GM19193 (cell line): Measurements from ENCODE around the gene ZSCAN9.

Experiments used
- POLR2A ChIP-seq: IDR thresholded peaks from 4 replicates; pipeline ENCODE4 v1.6.1; 2011; ENCODE audit not compliant: insufficient read depth, insufficient read length; ENCODE audit errors: extremely low read depth

The ZSCAN9 gene

DNA sequence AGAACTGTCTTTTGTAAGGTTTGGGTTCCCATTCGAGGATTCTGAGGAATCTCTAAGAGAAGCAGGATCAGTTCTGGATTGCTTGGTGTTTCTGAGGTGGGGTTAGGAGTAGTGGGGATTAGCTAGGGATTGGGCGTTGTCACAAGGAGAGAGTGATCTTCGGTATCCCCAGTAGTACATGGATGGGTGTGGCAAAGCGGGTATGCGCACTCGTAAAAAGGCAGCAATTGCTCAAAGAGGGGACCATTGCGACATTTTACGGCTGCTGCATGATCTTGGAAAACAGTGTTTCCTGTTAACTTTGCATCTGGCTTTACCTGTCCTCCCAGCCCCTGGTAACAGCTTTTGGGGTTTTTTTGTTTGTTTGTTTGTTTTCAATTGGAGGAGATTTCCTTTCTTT, 9.7 kb upstream of the ZSCAN9 start:
- no peak for TF ChIP-seq POLR2A

DNA sequence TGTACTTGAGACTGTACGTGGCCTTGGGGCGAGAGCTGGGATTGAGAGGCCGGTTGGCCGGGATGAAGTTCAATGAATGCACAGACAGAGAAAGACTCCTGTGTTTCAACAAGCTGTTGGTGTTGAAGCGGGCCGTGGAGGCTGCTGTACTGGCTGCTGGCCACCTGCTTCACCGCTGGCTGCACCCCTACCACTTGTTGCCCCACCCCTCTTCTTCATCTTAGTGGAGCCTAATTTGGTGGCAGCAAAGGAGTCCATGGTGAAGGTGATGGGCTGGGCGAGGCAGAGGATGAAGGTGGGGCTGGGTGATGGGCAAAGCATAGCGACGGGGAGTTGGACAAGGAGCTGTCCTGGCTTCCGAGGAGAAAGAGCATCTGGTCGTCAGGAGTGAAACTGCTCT, 7.2 kb upstream of the ZSCAN9 start:
- no peak for TF ChIP-seq POLR2A

GRCh38 chr6:28218312-28219248, 6.5 kb upstream of the ZSCAN9 start:
- TF ChIP-seq POLR2A = peak; percentile 52

GRCh38 chr6:28220257-28221133, 4.6 kb upstream of the ZSCAN9 start:
- TF ChIP-seq POLR2A = no peak

- no peak for TF ChIP-seq POLR2A
Measured at GRCh38 chr6:28224131-28225055, 682 bp upstream of the ZSCAN9 start.

DNA sequence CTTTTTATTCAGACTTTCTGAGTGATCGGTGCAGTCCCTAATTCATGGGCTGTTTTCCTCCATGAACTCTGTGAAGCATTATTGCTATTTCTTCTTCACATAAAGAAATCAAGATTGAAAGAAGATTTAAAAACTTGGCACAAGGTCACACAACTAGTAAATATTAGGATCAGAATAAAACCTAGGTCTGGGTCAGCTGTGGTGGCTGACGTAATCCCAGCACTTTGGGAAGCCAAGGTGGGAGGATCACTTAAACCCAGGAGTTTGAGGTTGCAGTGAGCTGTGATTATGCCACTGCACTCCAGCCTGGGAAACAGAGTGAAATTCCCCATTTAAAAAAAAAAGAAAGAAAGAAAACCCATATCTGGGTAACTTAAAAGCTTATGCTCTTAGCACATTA, 1.4 kb downstream of the ZSCAN9 start:
- no peak for TF ChIP-seq POLR2A

DNA sequence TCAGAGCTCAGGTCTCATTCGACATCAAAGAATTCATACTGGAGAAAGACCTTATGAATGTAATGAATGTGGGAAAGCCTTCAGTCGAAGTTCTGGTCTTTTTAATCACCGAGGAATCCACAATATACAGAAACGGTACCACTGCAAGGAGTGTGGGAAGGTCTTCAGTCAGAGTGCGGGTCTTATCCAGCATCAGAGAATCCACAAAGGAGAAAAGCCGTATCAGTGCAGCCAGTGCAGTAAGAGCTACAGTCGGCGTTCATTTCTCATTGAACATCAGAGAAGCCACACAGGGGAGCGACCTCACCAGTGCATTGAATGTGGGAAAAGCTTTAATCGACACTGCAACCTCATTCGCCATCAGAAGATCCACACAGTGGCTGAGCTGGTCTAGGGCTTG, 7.7 kb downstream of the ZSCAN9 start:
- TF ChIP-seq POLR2A = no peak

- no peak for TF ChIP-seq POLR2A
Measured at GRCh38 chr6:28235912-28236452, 10.9 kb downstream of the ZSCAN9 start.

DNA sequence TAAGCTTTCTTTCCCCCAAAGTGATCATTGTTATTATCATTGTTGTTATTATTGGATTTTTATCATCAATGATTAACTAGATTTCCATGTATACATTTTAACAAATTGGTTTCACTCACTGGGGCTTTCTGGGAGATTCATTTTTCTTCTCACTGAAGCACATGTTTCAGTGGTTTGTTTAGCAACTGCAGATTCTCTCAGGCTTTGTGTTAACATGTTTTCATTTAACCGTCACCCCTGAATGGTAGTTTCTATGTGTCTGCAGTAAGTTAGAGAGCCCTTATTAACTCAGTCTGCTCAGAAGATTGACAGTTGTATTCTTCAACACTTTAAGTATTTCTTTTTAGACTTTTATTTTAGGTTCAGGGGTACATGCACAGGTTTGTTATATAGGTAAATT, 14.6 kb downstream of the ZSCAN9 start:
- TF ChIP-seq POLR2A = no peak

- no peak for TF ChIP-seq POLR2A
Measured at GRCh38 chr6:28240471-28240870, 15.4 kb downstream of the ZSCAN9 start.

GRCh38 chr6:28243946-28244345, 18.9 kb downstream of the ZSCAN9 start:
- no peak for TF ChIP-seq POLR2A

- TF ChIP-seq POLR2A = no peak
Measured at GRCh38 chr6:28245206-28245941, 20.3 kb downstream of the ZSCAN9 start.

GRCh38 chr6:28248916-28249315, 23.8 kb downstream of the ZSCAN9 start:
- TF ChIP-seq POLR2A = no peak

DNA sequence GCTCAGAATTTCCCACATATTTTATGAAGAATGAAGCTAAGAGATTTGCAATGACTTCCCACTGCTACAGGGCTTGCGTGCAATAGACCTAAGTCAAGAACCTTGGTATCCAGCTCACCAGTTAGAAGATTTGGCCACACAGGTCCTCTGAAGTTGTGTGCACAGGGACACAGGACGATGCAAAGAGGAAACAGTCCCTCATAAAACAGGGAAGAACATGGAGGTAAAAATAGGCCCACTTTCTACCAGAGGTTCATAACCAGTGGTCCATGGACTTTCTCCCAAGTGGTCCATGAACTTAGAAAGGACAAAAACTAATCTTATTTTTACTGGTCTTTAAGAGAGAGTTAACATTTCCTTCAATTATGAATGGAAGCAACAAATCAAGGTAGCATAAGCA, 25.7 kb downstream of the ZSCAN9 start:
- no peak for TF ChIP-seq POLR2A

DNA sequence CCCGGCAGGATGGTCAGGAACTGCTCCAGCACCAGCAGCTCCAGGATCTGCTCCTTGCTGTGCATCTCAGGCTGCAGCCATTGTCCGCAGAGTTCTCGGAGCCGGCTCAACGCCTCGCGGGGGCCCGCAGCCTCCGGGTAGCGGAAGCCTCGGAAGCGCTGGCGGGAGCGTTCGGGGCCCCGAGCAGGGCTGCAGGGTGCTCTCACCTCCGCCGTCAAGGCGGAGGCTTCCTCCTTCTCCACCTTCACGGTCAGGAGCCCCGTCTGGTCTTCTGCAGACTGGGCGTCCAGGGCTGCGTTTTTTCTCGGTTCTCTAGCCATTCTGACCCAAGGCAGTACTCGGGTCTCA, 26.6 kb downstream of the ZSCAN9 start:
- TF ChIP-seq POLR2A = no peak
